Measurements from ENCODE around the gene REG4. TPM values are rescaled to one million over a fixed set of nuclear protein-coding genes. Genes with fewer than 3 reads are reported as not detected.
"Not testable (repeated sequence)": the region's sequence is repeated elsewhere in the genome, so short reads cannot be mapped to it uniquely, and the experiment has no call there.

REG4 gene
- total RNA-seq, 1 experiment from 2014 or later = not detected

- no TSS peak for BruUV-seq (replicated peaks)
- ATAC-seq (no peak), DNase-seq (ENCODE audit: low read depth, low spot score) (no peak)
- intact Hi-C loops (cut with micrococcal nuclease; ENCODE audit: unreplicated experiment) (no loop called here), in situ Hi-C loops (cut with HindIII; ENCODE audit: low pct_unique_long_range_greater_than_20kb, low sequenced_read_pairs) (no loop called here)
- H3K36me3 ChIP-seq (ENCODE audit: control insufficient read depth, insufficient read depth, low read length) = no peaks in the 10 kb centered on the region
- POLR2A ChIA-PET = no interaction called here
- H3K27me3 ChIP-seq (ENCODE audit: control insufficient read depth, insufficient read depth, low read length) = peaks cover 6% of the 10 kb centered on the region; the same call in 1 of the 2 replicates
- no peak overlapping the region for H3K4me3 ChIP-seq (ENCODE audit: low read depth in 2 of 2, low read length in 2 of 2)
- CTCF ChIA-PET = no interaction called here
- TF ChIP-seq CTCF (IDR thresholded peaks at IDR 0.05) (no peak), REST (IDR thresholded peaks at IDR 0.05; ENCODE audit: insufficient read depth in 1 of 2, low read depth in 2 of 2, low read length in 1 of 2) (no peak), SIN3A (IDR thresholded peaks at IDR 0.05; ENCODE audit: borderline replicate concordance, insufficient read depth, low read depth, low read length) (no peak), POLR2AphosphoS5 (IDR thresholded peaks at IDR 0.05; ENCODE audit: low read depth, low read length) (no peak), TCF7L2 (IDR thresholded peaks at IDR 0.05; ENCODE audit: low read depth, low read length) (no peak)
- H3K27ac ChIP-seq (ENCODE audit: low read length) = no peak overlapping the region
- H3K4me1 ChIP-seq (ENCODE audit: control insufficient read depth, insufficient read depth, low read length) = no peaks in the 10 kb centered on the region
- H3K9me3 ChIP-seq (ENCODE audit: control insufficient read depth, insufficient read depth, low read depth, low read length) = no peaks in the 10 kb centered on the region
These were observed 19.8 kb upstream of the REG4 start for GRCh38 chr1:119831027-119831426.

GRCh38 chr1:119829625-119830024 is 18.4 kb upstream of the REG4 start:
- no peaks in the 10 kb centered on the region for H3K36me3 ChIP-seq (ENCODE audit: control insufficient read depth, insufficient read depth, low read length)
- DNase-seq (ENCODE audit: low read depth, low spot score) (no peak), ATAC-seq (no peak)
- no peaks in the 10 kb centered on the region for H3K4me1 ChIP-seq (ENCODE audit: control insufficient read depth, insufficient read depth, low read length)
- no TSS peak for BruUV-seq (replicated peaks)
- no peak overlapping the region for H3K4me3 ChIP-seq (ENCODE audit: low read depth in 2 of 2, low read length in 2 of 2)
- POLR2A ChIA-PET = no interaction called here
- TF ChIP-seq REST (IDR thresholded peaks at IDR 0.05; ENCODE audit: insufficient read depth in 1 of 2, low read depth in 2 of 2, low read length in 1 of 2) (no peak), SIN3A (IDR thresholded peaks at IDR 0.05; ENCODE audit: borderline replicate concordance, insufficient read depth, low read depth, low read length) (no peak), POLR2AphosphoS5 (IDR thresholded peaks at IDR 0.05; ENCODE audit: low read depth, low read length) (no peak), CTCF (IDR thresholded peaks at IDR 0.05) (no peak), TCF7L2 (IDR thresholded peaks at IDR 0.05; ENCODE audit: low read depth, low read length) (no peak)
- no peak overlapping the region for H3K27ac ChIP-seq (ENCODE audit: low read length)
- no peaks in the 10 kb centered on the region for H3K9me3 ChIP-seq (ENCODE audit: control insufficient read depth, insufficient read depth, low read depth, low read length)
- in situ Hi-C loops (cut with HindIII; ENCODE audit: low pct_unique_long_range_greater_than_20kb, low sequenced_read_pairs) (no loop called here), intact Hi-C loops (cut with micrococcal nuclease; ENCODE audit: unreplicated experiment) (no loop called here)
- CTCF ChIA-PET = no interaction called here
- peaks cover 3% of the 10 kb centered on the region; the same call in 1 of the 2 replicates for H3K27me3 ChIP-seq (ENCODE audit: control insufficient read depth, insufficient read depth, low read length)

GRCh38 chr1:119829006-119829405 is 17.7 kb upstream of the REG4 start:
- BruUV-seq (replicated peaks) = not testable (repeated sequence)

More at GRCh38 chr1:119829006-119829405, 17.7 kb upstream of the REG4 start:
- H3K9me3 ChIP-seq (ENCODE audit: control insufficient read depth, insufficient read depth, low read depth, low read length); ATAC-seq; H3K4me3 ChIP-seq (ENCODE audit: low read depth in 2 of 2, low read length in 2 of 2); H3K4me1 ChIP-seq (ENCODE audit: control insufficient read depth, insufficient read depth, low read length); H3K36me3 ChIP-seq (ENCODE audit: control insufficient read depth, insufficient read depth, low read length); H3K27me3 ChIP-seq (ENCODE audit: control insufficient read depth, insufficient read depth, low read length); POLR2A ChIA-PET; CTCF ChIA-PET; intact Hi-C loops (cut with micrococcal nuclease; ENCODE audit: unreplicated experiment); in situ Hi-C loops (cut with HindIII; ENCODE audit: low pct_unique_long_range_greater_than_20kb, low sequenced_read_pairs); H3K27ac ChIP-seq (ENCODE audit: low read length); DNase-seq (ENCODE audit: low read depth, low spot score): not testable (repeated sequence)

Measured in Panc1 (cell line).